IPS-18c (cell line): ENCODE data around the gene MAN1B1.
A peak's percentile ranks its signal among the peaks of the same experiment; 100 is the strongest.

Experiments used
- H3K4me3 ChIP-seq: 2 replicates; pipeline ENCODE4 v1.7.0; 2013; ENCODE audit warnings: low read depth, mild to moderate bottlenecking, low read length, moderate library complexity; ENCODE audit not compliant: insufficient read depth
- H3K9me3 ChIP-seq: one replicate; pipeline ENCODE4 v1.6.1; 2013; ENCODE audit warnings: mild to moderate bottlenecking, low read length, moderate library complexity; ENCODE audit not compliant: control insufficient read depth, insufficient read depth

The MAN1B1 gene

GRCh38 chr9:137141050-137141810 lies 54.4 kb downstream of the MAN1B1 start:
- peaks cover 5% of the 10 kb centered on the region for H3K9me3 ChIP-seq
- no peak overlapping the region for H3K4me3 ChIP-seq

GRCh38 chr9:137141976-137142936 lies 55.5 kb downstream of the MAN1B1 start:
- no peak overlapping the region for H3K4me3 ChIP-seq

GRCh38 chr9:137143459-137143858 lies 56.7 kb downstream of the MAN1B1 start:
- no peak overlapping the region for H3K4me3 ChIP-seq
- peaks cover 5% of the 10 kb centered on the region for H3K9me3 ChIP-seq

More at GRCh38 chr9:137141976-137142936, 55.5 kb downstream of the MAN1B1 start:
- peaks cover 5% of the 10 kb centered on the region for H3K9me3 ChIP-seq

GRCh38 chr9:137145731-137146526 lies 59.1 kb downstream of the MAN1B1 start:
- Histone ChIP-seq H3K9me3 (no peaks in the 10 kb centered on the region), H3K4me3 (no peak overlapping the region)

- Histone ChIP-seq H3K9me3 (no peaks in the 10 kb centered on the region), H3K4me3 (no peak overlapping the region)
Measured at GRCh38 chr9:137146527-137146918, 59.7 kb downstream of the MAN1B1 start.

- H3K9me3 ChIP-seq: no peaks in the 10 kb centered on the region
- no peak overlapping the region for H3K4me3 ChIP-seq
Measured at GRCh38 chr9:137147091-137147792, 60.5 kb downstream of the MAN1B1 start.

- Histone ChIP-seq H3K9me3 (no peaks in the 10 kb centered on the region), H3K4me3 (no peak overlapping the region)
Measured at GRCh38 chr9:137147793-137148160, 61.0 kb downstream of the MAN1B1 start.

GRCh38 chr9:137148242-137148641 lies 61.5 kb downstream of the MAN1B1 start:
- Histone ChIP-seq H3K9me3 (no peaks in the 10 kb centered on the region), H3K4me3 (no peak overlapping the region)

GRCh38 chr9:137148661-137149060 lies 61.9 kb downstream of the MAN1B1 start:
- no peak overlapping the region for H3K4me3 ChIP-seq
- H3K9me3 ChIP-seq: no peaks in the 10 kb centered on the region

- H3K4me3 ChIP-seq: no peak overlapping the region
- H3K9me3 ChIP-seq: no peaks in the 10 kb centered on the region
Measured at GRCh38 chr9:137149363-137149762, 62.6 kb downstream of the MAN1B1 start.

- no peaks in the 10 kb centered on the region for H3K9me3 ChIP-seq
- H3K4me3 ChIP-seq: peak overlapping the region; percentile 6; the same call in 1 of the 2 replicates
Measured at GRCh38 chr9:137149942-137150616, 63.3 kb downstream of the MAN1B1 start.

GRCh38 chr9:137150617-137151457 lies 64.1 kb downstream of the MAN1B1 start:
- no peaks in the 10 kb centered on the region for H3K9me3 ChIP-seq
- H3K4me3 ChIP-seq: no peak overlapping the region

GRCh38 chr9:137152844-137153405 lies 66.1 kb downstream of the MAN1B1 start:
- Histone ChIP-seq H3K9me3 (no peaks in the 10 kb centered on the region), H3K4me3 (no peak overlapping the region)

- H3K4me3 ChIP-seq: peak overlapping the region; percentile 50
- H3K9me3 ChIP-seq: no peaks in the 10 kb centered on the region
Measured at GRCh38 chr9:137156567-137157375, 70.0 kb downstream of the MAN1B1 start.
